Measurements from ENCODE around the gene MSRB3.

MSRB3 gene

DNA sequence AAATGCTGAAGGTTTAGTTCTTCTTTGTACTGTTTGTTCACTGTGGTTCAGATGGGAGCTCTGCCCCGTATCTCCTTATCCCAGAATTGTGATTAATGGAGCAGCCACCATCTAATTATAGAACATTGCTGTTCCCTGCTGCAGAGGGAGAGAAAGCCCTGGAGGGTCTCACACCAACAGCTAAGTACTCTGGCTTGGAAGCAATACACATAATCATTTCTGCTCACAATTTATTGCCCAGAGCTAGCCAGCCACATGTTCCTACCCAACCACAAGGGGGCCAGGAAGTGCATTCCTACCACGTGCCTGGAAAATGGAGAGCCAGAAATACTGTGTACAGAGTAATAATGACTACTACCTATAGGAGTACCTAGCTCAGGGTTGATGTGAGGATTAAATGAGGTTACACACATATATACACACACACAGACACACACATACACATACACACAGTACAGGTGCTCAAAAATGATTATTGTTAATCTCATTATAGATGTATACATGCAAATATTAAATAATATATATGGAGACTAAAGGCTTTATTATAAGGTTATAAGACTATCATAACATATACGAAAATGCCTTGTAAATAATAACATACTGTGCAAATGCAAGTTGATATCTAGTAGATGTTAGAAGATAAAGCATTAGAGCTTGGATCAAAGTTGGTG is 22.3 kb downstream of the MSRB3 start:
- TF ChIP-seq SIN3A (IDR thresholded peaks at IDR 0.05; ENCODE audit: borderline replicate concordance, insufficient read depth, low read length), result no peak
- no peak for TF ChIP-seq TAF1 (IDR thresholded peaks at IDR 0.05; ENCODE audit: borderline replicate concordance, insufficient read depth, low read length)
- TF ChIP-seq FOXP2 (optimal IDR thresholded peaks at IDR 0.05; ENCODE audit: borderline replicate concordance, extremely low read depth, extremely low read length, insufficient read depth), result no peak
- TF ChIP-seq REST (IDR thresholded peaks at IDR 0.05; ENCODE audit: insufficient read depth in 1 of 2, low read depth in 2 of 2, low read length in 2 of 2), result no peak
- TF ChIP-seq POLR2AphosphoS5 (IDR thresholded peaks at IDR 0.05; ENCODE audit: low read depth, low read length), result no peak

- TF ChIP-seq TAF1 (IDR thresholded peaks at IDR 0.05; ENCODE audit: borderline replicate concordance, insufficient read depth, low read length) (no peak), REST (IDR thresholded peaks at IDR 0.05; ENCODE audit: insufficient read depth in 1 of 2, low read depth in 2 of 2, low read length in 2 of 2) (no peak), POLR2AphosphoS5 (IDR thresholded peaks at IDR 0.05; ENCODE audit: low read depth, low read length) (no peak), SIN3A (IDR thresholded peaks at IDR 0.05; ENCODE audit: borderline replicate concordance, insufficient read depth, low read length) (no peak), FOXP2 (optimal IDR thresholded peaks at IDR 0.05; ENCODE audit: borderline replicate concordance, extremely low read depth, extremely low read length, insufficient read depth) (no peak)
These were observed 24.4 kb downstream of the MSRB3 start for GRCh38 chr12:65302891-65303290.

DNA sequence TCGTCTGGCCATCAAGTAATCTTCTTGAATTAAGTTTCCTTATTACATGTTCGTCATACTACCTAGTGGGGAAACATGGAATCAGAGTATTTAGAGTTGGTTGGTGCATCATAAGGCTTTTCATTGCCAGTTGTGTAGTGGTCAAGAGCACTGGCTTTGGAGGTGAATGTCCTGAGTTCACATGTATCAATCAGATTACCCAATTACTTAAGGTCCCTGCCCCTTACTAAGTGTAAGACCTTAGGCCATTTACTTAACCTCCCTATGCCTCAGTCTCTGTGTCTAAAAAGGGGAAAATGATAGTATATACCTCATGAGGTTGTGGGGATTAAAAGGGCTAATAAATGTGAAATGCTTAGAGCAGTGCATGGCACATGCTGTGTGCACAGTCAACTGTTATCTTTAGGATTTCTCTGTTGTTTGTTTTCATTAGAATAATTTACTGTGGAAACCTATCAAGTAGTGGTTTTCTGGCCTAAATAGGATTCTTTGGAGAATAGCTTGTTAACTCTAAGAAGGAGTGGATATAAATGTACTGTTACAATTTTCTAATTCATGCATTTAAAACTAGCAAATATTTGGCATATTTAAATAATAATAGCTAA is 27.0 kb downstream of the MSRB3 start:
- no peak for TF ChIP-seq SIN3A (IDR thresholded peaks at IDR 0.05; ENCODE audit: borderline replicate concordance, insufficient read depth, low read length)
- no peak for TF ChIP-seq TAF1 (IDR thresholded peaks at IDR 0.05; ENCODE audit: borderline replicate concordance, insufficient read depth, low read length)
- TF ChIP-seq POLR2AphosphoS5 (IDR thresholded peaks at IDR 0.05; ENCODE audit: low read depth, low read length), result no peak
- TF ChIP-seq REST (IDR thresholded peaks at IDR 0.05; ENCODE audit: insufficient read depth in 1 of 2, low read depth in 2 of 2, low read length in 2 of 2), result no peak
- TF ChIP-seq FOXP2 (optimal IDR thresholded peaks at IDR 0.05; ENCODE audit: borderline replicate concordance, extremely low read depth, extremely low read length, insufficient read depth), result no peak

GRCh38 chr12:65306366-65307168 is 28.1 kb downstream of the MSRB3 start:
- TF ChIP-seq FOXP2 (optimal IDR thresholded peaks at IDR 0.05; ENCODE audit: borderline replicate concordance, extremely low read depth, extremely low read length, insufficient read depth) (peak; percentile 27), TAF1 (IDR thresholded peaks at IDR 0.05; ENCODE audit: borderline replicate concordance, insufficient read depth, low read length) (no peak), POLR2AphosphoS5 (IDR thresholded peaks at IDR 0.05; ENCODE audit: low read depth, low read length) (no peak), SIN3A (IDR thresholded peaks at IDR 0.05; ENCODE audit: borderline replicate concordance, insufficient read depth, low read length) (0 out of 2 replicates have a peak, but pooled peaks have one; percentile 12), REST (IDR thresholded peaks at IDR 0.05; ENCODE audit: insufficient read depth in 1 of 2, low read depth in 2 of 2, low read length in 2 of 2) (no peak)
